PC-9 (cell line): Measurements from ENCODE around the gene DSC1.

Source experiments
- CTCF ChIP-seq: fragments of 200-600 bp; sonication (generic); conservative IDR thresholded peaks from 2 replicates; pipeline ENCODE4 v1.6.1; 2017; ENCODE audit warnings: mixed run types, antibody characterized with exemption, mild to moderate bottlenecking, moderate library complexity
- EZH2 ChIP-seq: fragments of 200-600 bp; sonication (generic); IDR thresholded peaks from 2 replicates; pipeline ENCODE4 v1.8.0; 2017; ENCODE audit warnings: antibody characterized with exemption, low read depth

DNA sequence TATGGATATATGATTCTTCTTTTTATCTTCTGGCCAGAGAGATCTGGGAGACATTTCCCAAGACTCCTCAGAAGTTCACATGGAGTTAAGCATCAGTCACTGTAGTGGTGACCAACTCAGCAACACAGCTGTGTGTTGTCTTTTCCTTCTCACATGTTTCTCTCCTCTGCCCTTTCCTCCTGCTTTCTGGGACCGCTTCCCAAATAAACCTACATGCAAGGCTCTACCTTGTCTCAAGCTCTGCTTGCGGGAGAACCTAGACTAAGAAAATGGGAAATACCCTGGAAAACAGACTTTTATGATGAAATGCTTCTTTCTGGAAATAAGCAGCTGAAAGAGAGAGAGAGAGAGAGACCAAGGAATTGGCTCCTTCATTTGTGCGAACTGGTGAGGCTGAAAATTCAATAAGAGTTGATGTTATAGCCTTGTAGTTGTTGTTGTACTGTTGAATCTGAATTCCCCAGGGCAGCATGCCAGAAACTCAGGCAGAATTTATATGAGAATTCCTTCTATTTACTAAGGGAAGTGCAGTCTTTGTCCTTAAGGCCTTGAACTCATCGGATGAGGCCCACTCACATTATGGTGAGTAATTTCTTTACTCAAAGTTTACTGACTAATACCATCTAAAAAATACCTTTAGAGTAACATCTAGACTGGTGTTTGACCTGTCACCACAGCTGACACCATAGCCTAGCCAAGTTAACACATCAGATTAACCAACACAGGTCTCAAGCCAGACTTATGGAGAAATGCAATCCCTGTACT is 22.7 kb upstream of the DSC1 start:
- TF ChIP-seq CTCF, result no peak
- TF ChIP-seq EZH2, result no peak
